ENCODE data around the gene LTA.

Gene LTA, protein sequence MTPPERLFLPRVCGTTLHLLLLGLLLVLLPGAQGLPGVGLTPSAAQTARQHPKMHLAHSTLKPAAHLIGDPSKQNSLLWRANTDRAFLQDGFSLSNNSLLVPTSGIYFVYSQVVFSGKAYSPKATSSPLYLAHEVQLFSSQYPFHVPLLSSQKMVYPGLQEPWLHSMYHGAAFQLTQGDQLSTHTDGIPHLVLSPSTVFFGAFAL

DNA sequence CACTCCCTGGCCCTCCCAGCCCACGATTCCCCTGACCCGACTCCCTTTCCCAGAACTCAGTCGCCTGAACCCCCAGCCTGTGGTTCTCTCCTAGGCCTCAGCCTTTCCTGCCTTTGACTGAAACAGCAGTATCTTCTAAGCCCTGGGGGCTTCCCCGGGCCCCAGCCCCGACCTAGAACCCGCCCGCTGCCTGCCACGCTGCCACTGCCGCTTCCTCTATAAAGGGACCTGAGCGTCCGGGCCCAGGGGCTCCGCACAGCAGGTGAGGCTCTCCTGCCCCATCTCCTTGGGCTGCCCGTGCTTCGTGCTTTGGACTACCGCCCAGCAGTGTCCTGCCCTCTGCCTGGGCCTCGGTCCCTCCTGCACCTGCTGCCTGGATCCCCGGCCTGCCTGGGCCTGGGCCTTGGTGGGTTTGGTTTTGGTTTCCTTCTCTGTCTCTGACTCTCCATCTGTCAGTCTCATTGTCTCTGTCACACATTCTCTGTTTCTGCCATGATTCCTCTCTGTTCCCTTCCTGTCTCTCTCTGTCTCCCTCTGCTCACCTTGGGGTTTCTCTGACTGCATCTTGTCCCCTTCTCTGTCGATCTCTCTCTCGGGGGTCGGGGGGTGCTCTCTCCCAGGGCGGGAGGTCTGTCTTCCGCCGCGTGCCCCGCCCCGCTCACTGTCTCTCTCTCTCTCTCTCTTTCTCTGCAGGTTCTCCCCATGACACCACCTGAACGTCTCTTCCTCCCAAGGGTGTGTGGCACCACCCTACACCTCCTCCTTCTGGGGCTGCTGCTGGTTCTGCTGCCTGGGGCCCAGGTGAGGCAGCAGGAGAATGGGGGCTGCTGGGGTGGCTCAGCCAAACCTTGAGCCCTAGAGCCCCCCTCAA is at the start of gene LTA:
TSS of gene LTA (plus strand) at position 249 of the 871 bp plus-strand sequence. CDS start at position 703, 454 bp downstream.
- in situ Hi-C loops (cut with HindIII; ENCODE audit: low sequenced_read_pairs) = no loop called here
- TF ChIP-seq, protein P1, sequence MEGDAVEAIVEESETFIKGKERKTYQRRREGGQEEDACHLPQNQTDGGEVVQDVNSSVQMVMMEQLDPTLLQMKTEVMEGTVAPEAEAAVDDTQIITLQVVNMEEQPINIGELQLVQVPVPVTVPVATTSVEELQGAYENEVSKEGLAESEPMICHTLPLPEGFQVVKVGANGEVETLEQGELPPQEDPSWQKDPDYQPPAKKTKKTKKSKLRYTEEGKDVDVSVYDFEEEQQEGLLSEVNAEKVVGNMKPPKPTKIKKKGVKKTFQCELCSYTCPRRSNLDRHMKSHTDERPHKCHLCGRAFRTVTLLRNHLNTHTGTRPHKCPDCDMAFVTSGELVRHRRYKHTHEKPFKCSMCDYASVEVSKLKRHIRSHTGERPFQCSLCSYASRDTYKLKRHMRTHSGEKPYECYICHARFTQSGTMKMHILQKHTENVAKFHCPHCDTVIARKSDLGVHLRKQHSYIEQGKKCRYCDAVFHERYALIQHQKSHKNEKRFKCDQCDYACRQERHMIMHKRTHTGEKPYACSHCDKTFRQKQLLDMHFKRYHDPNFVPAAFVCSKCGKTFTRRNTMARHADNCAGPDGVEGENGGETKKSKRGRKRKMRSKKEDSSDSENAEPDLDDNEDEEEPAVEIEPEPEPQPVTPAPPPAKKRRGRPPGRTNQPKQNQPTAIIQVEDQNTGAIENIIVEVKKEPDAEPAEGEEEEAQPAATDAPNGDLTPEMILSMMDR (IDR thresholded peaks at IDR 0.05; ENCODE audit: low read depth, low read length, missing control alignments) = no peak
- H3K4me3 ChIP-seq (ENCODE audit: low read depth, low read length) = no peak within 1 kb of the TSS
- DNase-seq (ENCODE audit: low read depth) = no peak

DNA sequence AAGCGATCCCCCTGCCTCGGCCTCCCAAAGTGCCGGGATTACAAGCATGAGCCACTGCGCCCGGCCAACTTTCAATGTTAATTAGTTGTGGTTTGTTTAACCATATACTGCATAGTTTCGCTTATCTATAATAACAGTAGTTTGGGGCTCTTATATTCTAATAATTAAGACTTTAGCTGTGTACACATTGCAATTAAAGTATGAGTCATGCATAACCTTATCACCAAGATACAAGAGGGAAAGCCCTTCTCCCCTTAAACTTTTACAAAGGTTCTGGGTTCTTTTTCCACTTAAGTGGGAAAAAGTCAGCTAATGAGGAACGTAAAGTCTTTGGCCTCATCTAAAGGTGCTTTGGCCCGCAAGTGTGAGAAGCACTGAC is 46.5 kb upstream of the LTA start:
- TF ChIP-seq, protein P1 (IDR thresholded peaks at IDR 0.05; ENCODE audit: low read depth, low read length, missing control alignments) = no peak
- no peak overlapping the region for H3K4me3 ChIP-seq (ENCODE audit: low read depth, low read length)
- no peak for DNase-seq (ENCODE audit: low read depth)
- in situ Hi-C loops (cut with HindIII; ENCODE audit: low sequenced_read_pairs) = no loop called here

DNA sequence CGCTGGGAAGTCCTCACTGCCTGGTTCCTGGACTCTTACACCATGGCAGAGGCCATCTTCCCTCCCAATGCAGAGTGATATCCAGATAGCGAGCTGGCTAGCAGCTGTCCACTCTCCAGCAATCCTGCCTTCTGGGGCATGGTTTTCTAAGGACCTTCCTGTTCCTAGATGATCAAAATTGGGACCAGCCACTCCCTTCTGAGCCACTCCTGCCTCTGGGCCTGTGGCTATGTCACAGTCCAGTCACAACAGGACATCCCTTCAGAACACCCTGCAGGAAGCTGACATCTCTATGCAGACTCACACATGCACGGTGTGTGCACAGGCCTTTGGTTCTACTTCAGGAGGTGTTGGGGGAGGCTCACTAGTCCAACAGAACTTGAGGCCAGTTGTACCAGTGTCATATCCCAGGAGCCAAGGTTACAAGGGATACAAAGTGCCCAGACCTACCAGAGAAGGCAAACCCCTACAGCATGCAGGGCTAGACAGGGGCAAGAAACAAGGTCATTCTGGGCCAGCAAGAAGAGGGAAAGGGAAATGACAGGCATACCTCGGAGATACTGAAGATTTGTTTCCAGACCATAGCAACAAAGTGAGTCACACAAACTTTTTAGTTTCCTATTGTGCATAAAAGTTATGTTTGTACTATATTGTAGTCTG is 46.0 kb upstream of the LTA start:
- no peak overlapping the region for H3K4me3 ChIP-seq (ENCODE audit: low read depth, low read length)
- TF ChIP-seq, protein P1 (IDR thresholded peaks at IDR 0.05; ENCODE audit: low read depth, low read length, missing control alignments) = no peak
- in situ Hi-C loops (cut with HindIII; ENCODE audit: low sequenced_read_pairs) = no loop called here
- DNase-seq (ENCODE audit: low read depth) = no peak

DNA sequence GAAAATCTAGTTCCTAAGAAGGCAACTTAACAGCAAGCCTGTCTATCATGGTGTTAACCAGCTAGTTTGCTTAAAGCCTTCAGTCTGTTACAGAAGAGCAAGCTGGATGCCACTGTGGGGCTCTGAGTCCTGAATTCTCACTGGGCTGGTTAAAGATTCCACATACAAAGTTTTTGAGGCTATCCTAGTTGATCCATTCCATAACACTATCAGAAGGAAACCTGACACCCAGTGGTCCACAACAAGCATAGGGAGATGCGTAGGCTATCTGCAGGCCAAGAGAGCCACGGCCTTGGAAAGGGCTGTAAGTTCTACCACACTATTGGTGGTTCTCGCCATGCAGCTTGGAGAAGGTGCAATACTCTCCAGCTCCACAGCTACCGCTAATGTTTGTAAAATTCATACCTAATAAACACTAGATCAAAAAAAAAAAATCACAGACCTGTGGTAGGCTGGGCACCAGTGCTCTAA is 43.7 kb upstream of the LTA start:
- TF ChIP-seq, protein P1 (IDR thresholded peaks at IDR 0.05; ENCODE audit: low read depth, low read length, missing control alignments) = no peak
- in situ Hi-C loops (cut with HindIII; ENCODE audit: low sequenced_read_pairs) = no loop called here
- no peak for DNase-seq (ENCODE audit: low read depth)
- H3K4me3 ChIP-seq (ENCODE audit: low read depth, low read length) = no peak overlapping the region

DNA sequence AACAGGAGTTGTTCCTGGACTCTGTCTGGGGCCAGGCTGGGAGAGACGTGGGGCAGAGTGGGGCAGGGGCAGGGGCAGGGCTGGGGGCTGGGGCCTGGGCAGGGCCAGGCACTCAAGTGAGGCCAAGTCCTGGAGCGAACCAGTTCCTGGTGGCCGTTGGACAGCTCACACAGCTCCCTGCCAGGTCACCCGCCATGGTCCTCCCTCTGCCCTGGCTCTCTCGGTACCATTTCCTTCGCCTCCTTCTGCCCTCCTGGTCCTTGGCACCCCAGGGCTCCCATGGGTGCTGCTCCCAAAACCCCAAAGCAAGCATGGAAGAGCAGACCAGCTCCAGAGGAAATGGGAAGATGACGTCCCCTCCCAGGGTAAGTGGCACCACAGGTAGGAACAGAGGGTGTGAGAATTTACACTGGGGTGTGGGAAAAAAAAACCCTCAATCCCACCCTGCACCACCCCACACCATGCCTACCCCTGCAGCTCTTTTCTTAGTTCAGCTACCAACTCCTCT is 43.2 kb upstream of the LTA start, which contains the start of gene MCCD1:
TSS of gene MCCD1 (plus strand) at position 142 of the 508 bp plus-strand sequence. CDS start at position 195, 53 bp downstream.
- in situ Hi-C loops (cut with HindIII; ENCODE audit: low sequenced_read_pairs) = no loop called here
- H3K4me3 ChIP-seq (ENCODE audit: low read depth, low read length) = no peak within 1 kb of the TSS
- no peak for DNase-seq (ENCODE audit: low read depth)
- TF ChIP-seq, protein P1 (IDR thresholded peaks at IDR 0.05; ENCODE audit: low read depth, low read length, missing control alignments) = no peak

All from astrocyte of the cerebellum (primary cell).